ENCODE measurements around the gene BEND5.

DNA sequence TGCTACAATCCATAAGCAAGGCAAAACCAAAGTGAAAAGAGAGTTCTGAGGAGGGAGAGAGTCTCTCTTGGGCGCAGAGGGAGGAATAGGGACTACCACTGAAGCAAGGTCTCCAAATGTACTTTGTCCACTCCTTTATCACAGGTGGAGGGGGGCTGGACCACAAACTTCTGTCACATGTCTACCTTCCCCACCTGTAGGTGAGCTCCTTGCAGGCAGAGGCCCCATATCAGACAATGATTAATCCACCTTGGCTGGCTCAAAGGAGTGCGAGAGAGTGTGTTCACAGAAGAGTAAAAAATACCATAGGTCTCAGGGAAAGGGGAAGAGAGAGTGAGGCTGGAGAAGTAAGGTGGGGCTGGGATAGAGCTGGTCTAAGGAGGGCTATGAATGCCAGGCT lies 4.5 kb downstream of the BEND5 start:
- no peak for TF ChIP-seq POLR2A (IDR thresholded peaks at IDR 0.05; ENCODE audit: low read depth)
- TF ChIP-seq, protein P1, sequence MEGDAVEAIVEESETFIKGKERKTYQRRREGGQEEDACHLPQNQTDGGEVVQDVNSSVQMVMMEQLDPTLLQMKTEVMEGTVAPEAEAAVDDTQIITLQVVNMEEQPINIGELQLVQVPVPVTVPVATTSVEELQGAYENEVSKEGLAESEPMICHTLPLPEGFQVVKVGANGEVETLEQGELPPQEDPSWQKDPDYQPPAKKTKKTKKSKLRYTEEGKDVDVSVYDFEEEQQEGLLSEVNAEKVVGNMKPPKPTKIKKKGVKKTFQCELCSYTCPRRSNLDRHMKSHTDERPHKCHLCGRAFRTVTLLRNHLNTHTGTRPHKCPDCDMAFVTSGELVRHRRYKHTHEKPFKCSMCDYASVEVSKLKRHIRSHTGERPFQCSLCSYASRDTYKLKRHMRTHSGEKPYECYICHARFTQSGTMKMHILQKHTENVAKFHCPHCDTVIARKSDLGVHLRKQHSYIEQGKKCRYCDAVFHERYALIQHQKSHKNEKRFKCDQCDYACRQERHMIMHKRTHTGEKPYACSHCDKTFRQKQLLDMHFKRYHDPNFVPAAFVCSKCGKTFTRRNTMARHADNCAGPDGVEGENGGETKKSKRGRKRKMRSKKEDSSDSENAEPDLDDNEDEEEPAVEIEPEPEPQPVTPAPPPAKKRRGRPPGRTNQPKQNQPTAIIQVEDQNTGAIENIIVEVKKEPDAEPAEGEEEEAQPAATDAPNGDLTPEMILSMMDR (IDR thresholded peaks at IDR 0.05): no peak

All from esophagus muscularis mucosa (tissue), 3 donors.